ENCODE data around the gene C9orf72. TPM values are rescaled to one million over a fixed set of nuclear protein-coding genes. Genes with fewer than 3 reads are reported as not detected.

Gene C9orf72
- total RNA-seq, 1 donor from 2014 or later: 17.1 TPM

GRCh38 chr9:27520986-27521385, 52.3 kb downstream of the C9orf72 start:
- Histone ChIP-seq H3K27ac (no peak overlapping the region), H3K4me3 (no peak overlapping the region), H3K9me3 (no peaks in the 10 kb centered on the region), H3K27me3 (no peaks in the 10 kb centered on the region), H3K4me1 (peaks cover 0 to 2% of the 10 kb centered on the region in 2 donors), H3K36me3 (no peaks in the 10 kb centered on the region)
- DNase-seq (ENCODE audit: low spot score in 2 of 2): no peak
- intact Hi-C loops (cut with DNase I): loop anchor here (10.0 kb wide), 1 partner anchor 326 kb away; no protein-coding TSS in a partner anchor
- TF ChIP-seq CTCF (IDR thresholded peaks at IDR 0.05): no peak

- no peak for TF ChIP-seq CTCF (IDR thresholded peaks at IDR 0.05)
- Histone ChIP-seq H3K36me3 (no peaks in the 10 kb centered on the region), H3K27me3 (no peaks in the 10 kb centered on the region), H3K4me3 (no peak overlapping the region), H3K9me3 (no peaks in the 10 kb centered on the region), H3K4me1 (no peaks in the 10 kb centered on the region), H3K27ac (no peak overlapping the region)
- DNase-seq (ENCODE audit: low spot score in 2 of 2): no peak
- intact Hi-C loops (cut with DNase I): loop anchor here (10.0 kb wide), 1 partner anchor 325 kb away; no protein-coding TSS in a partner anchor
These were observed 53.5 kb downstream of the C9orf72 start for GRCh38 chr9:27519466-27520465.

GRCh38 chr9:27518809-27519208, 54.5 kb downstream of the C9orf72 start:
- H3K27ac ChIP-seq: no peak overlapping the region
- no peak overlapping the region for H3K4me3 ChIP-seq
- intact Hi-C loops (cut with DNase I): no loop called here
- no peaks in the 10 kb centered on the region for H3K9me3 ChIP-seq
- no peak for DNase-seq (ENCODE audit: low spot score in 2 of 2)
- H3K27me3 ChIP-seq: no peaks in the 10 kb centered on the region
- H3K4me1 ChIP-seq: peaks cover 0 to 4% of the 10 kb centered on the region in 2 donors
- no peak for TF ChIP-seq CTCF (IDR thresholded peaks at IDR 0.05)
- H3K36me3 ChIP-seq: no peaks in the 10 kb centered on the region

GRCh38 chr9:27518006-27518405, 55.3 kb downstream of the C9orf72 start:
- Histone ChIP-seq H3K27ac (no peak overlapping the region), H3K4me1 (peaks cover 0 to 4% of the 10 kb centered on the region in 2 donors), H3K9me3 (no peaks in the 10 kb centered on the region), H3K36me3 (no peaks in the 10 kb centered on the region), H3K27me3 (no peaks in the 10 kb centered on the region), H3K4me3 (no peak overlapping the region)
- intact Hi-C loops (cut with DNase I): no loop called here
- no peak for TF ChIP-seq CTCF (IDR thresholded peaks at IDR 0.05)
- no peak for DNase-seq (ENCODE audit: low spot score in 2 of 2)

GRCh38 chr9:27514551-27514950, 58.7 kb downstream of the C9orf72 start:
- H3K27ac ChIP-seq: no peak overlapping the region
- intact Hi-C loops (cut with DNase I): no loop called here
- DNase-seq (ENCODE audit: low spot score in 2 of 2): no peak
- H3K4me3 ChIP-seq: no peak overlapping the region
- TF ChIP-seq CTCF (IDR thresholded peaks at IDR 0.05): no peak
- peaks cover 0 to 4% of the 10 kb centered on the region in 2 donors for H3K4me1 ChIP-seq
- H3K36me3 ChIP-seq: no peaks in the 10 kb centered on the region
- H3K27me3 ChIP-seq: no peaks in the 10 kb centered on the region
- H3K9me3 ChIP-seq: no peaks in the 10 kb centered on the region
